T-helper 2 cell (primary cell): ENCODE results near the gene ABCC2.
"Not testable (repeated sequence)": the region's sequence is repeated elsewhere in the genome, so short reads cannot be mapped to it uniquely, and the experiment has no call there.

ENCODE experiments used
- DNase-seq, 5 experiments: peaks; one replicate each; pipeline versions ENCODE4 v3.0.0 to v3.0.0-alpha.2; 2012 to 2022

ABCC2 gene

GRCh38 chr10:99809931-99810615 lies 27.6 kb downstream of the ABCC2 start:
- no peak for DNase-seq

- DNase-seq, result no peak
Observed at GRCh38 chr10:99812177-99812576, 29.7 kb downstream of the ABCC2 start.

- DNase-seq, result no peak
Observed at GRCh38 chr10:99814143-99814542, 31.7 kb downstream of the ABCC2 start.

DNA sequence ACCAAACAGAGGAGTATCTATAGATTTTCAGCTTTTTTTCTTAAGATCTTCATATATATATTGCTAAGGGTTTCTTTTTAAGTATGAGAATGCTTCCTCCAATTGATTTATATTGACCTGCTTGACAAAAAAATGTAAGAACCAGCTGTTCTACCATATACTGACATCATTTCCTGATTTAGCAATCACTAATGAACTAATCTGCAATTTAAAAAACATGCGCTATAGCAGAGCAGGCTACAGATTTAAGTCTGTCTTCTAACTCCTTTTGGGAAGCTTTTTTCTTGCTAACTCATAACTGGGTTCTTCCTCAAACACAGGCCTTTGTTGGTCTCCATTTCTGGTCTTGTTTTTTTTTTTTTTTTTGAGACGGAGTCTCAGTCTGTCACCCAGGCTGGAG lies 33.2 kb downstream of the ABCC2 start:
- no peak for DNase-seq

- DNase-seq, result no peak
Observed at GRCh38 chr10:99827936-99828335, 45.5 kb downstream of the ABCC2 start.

GRCh38 chr10:99828464-99828863 lies 46.0 kb downstream of the ABCC2 start:
- peak in 2 of 5 experiments; percentile 5 to 52 for DNase-seq

- DNase-seq, result no peak
Observed at GRCh38 chr10:99832439-99832838, 50.0 kb downstream of the ABCC2 start.

GRCh38 chr10:99834410-99834809 lies 52.0 kb downstream of the ABCC2 start:
- no peak for DNase-seq

DNA sequence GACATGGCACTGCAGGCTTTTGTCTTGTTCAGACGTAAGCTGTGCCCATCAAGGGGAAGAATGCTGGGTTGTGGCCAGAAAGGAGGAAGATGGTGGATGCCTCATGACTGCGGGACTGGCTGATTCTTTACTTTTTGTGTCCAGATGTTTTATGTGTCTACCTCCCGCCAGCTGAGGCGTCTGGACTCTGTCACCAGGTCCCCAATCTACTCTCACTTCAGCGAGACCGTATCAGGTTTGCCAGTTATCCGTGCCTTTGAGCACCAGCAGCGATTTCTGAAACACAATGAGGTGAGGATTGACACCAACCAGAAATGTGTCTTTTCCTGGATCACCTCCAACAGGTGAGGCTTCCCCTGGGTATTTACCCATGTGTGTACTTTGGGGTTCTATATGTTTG lies 53.5 kb downstream of the ABCC2 start:
- DNase-seq, result no peak

DNA sequence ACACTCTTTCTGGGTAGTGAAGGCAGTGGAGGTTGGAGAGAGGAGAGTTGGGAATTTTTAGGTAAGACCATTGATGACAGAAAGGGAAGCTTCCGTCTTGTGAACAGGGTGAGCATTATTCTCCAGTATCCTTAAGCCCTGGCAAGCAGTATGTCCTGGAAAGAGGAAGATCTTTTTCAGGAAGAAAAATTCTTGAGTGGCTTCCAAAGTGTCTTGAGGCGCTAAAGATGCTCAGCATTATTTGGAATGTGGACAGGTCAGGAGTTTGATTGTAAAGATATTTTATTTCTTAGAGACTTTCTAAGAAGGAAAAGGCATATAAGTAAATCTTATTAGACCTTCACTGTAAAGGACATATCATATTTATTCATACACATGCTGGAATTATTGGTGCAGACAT lies 54.3 kb downstream of the ABCC2 start:
- no peak for DNase-seq

GRCh38 chr10:99840859-99841258 lies 58.4 kb downstream of the ABCC2 start:
- not testable (repeated sequence) for DNase-seq

DNA sequence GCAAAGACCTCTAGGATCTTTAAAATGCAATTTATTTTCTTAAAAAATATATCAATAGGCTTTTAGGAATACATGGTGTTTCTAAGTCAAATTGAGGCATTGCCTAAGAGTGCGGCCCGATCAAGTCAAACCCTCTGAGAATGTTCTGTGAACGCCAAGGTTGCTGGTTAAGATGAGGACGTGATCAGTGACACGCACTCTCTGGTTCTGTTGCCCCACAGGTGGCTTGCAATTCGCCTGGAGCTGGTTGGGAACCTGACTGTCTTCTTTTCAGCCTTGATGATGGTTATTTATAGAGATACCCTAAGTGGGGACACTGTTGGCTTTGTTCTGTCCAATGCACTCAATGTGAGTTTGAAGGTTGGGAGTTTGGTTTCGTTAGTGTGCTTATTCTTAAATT lies 59.3 kb downstream of the ABCC2 start:
- no peak for DNase-seq

- no peak for DNase-seq
Observed at GRCh38 chr10:99843310-99843709, 60.9 kb downstream of the ABCC2 start.

GRCh38 chr10:99844433-99844955 lies 62.1 kb downstream of the ABCC2 start:
- no peak for DNase-seq

GRCh38 chr10:99845837-99846382 lies 63.5 kb downstream of the ABCC2 start:
- DNase-seq, result peak in 4 of 5 experiments; percentile 40 to 82 (median 50)

GRCh38 chr10:99849057-99849456 lies 66.6 kb downstream of the ABCC2 start:
- no peak for DNase-seq

DNA sequence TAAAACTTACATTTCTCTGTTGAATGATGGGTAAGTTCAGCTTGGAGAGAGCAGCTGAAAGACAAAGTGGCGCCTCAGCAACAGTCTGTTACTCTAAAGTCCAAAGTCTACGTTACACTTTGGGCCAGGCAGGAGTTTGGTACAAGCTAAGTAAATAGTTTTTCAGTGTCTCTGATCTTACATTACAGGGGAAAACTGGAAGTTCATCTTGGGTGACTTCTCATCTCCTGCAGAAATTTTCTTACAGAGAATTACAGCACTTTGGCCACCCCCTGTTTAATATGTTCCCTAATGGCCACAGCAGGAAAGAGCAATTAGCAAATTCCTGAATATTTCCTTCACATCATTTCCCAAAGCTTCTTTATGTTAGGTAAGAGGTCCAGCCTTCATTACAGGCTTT lies 67.1 kb downstream of the ABCC2 start:
- no peak for DNase-seq

- DNase-seq, result no peak
Observed at GRCh38 chr10:99850021-99850766, 67.8 kb downstream of the ABCC2 start.

DNA sequence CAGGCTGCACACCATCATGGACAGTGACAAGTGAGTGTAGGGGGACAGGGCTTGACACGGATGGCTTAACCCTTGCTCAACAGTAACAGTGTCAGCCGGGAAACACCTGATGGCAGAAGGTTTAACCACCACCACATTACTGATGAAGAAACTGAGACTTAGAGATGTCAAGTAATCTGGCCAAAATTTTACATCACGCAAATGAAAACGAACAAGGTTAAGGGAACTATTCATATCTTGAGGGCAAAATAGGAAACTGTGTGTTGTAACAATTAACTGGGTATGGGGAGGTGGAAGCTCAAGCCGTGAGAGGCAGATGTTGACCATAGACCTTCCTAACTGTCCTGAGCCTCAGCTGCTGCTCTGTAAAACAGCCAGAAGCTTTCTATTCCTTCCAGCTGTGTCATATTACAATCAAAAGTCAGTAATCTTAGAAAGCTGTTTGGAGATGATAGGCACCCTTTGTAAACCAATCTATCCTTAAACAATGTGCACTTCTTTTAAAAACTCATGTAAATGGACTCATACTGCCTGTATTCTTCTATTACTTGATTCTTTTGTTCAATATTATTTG lies 68.4 kb downstream of the ABCC2 start:
- DNase-seq, result no peak

GRCh38 chr10:99851825-99852224 lies 69.4 kb downstream of the ABCC2 start:
- no peak for DNase-seq

DNA sequence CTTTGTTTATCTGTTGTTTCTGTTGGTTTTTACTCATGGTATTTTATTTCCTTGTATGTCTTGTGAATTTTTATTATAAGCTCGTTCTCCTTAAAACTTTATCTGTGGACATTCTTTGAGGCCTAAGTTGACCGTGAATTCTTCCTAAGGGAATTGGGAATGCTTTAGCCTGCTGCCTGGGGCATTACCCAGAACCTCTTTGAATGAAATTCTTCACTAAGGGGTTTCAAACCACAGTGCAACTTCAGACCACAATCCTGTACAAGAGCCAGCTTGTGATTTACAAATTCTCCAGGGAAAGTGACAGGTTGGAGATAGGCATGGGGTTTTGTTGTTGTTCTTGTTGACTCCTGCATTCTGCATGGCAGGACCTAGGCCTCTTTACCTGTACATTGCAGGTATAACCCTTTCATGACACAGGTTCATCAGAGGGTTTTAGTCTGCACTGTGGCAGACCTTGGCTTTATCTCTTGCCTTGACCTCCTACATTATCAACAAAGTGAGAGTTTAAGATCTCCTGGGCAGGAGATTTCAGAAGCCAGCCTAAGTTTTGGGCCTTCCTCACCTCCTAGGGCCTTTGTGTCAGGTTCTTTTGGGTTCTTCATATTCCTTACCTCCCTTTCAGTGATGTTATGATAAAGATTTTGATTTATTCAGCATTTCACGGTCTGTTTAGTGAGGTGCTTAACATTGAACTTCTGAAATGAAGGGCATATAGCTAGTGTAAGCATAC lies 70.2 kb downstream of the ABCC2 start:
- DNase-seq, result no peak

- DNase-seq, result no peak
Observed at GRCh38 chr10:99853655-99854054, 71.2 kb downstream of the ABCC2 start.

- DNase-seq, result no peak
Observed at GRCh38 chr10:99854860-99855259, 72.4 kb downstream of the ABCC2 start.
